Measurements from ENCODE around the gene PI4KA. TPM values are rescaled to one million over a fixed set of nuclear protein-coding genes. Genes with fewer than 3 reads are reported as not detected.

PI4KA gene
- total RNA-seq, 6 experiments from 2014 or later: 51.0 to 61.3 (median 57.2) TPM

DNA sequence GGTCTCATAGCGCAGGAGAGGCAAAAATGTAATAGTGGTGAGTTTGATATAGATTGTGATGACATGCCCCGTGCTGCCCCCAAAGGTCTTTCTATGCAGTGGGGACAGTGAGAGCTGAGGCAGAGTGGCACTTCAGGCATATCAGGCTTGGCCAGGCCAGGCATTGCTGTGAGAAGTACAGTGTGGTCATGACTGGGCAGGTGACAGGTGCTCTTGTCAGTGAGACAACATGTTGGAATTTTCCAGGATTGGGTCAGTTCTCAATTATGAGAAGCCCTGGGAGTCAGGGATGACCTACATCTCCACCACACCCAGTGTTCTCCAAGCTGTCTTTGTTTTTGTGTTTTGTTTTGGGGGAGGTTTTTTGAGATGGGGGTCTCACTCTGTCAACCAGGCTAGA lies 3.9 kb upstream of the PI4KA start:
- no peak for DNase-seq
- no peaks in the 10 kb centered on the region for H3K36me3 Mint-ChIP-seq (ENCODE audit: low read depth)
- TF ChIP-seq CTCF (IDR thresholded peaks at IDR 0.05): no peak
- no peaks in the 10 kb centered on the region; the same call in none of the 2 replicates for H3K27me3 Mint-ChIP-seq (ENCODE audit: insufficient read depth)
- peaks cover 39% of the 10 kb centered on the region for H3K4me1 Mint-ChIP-seq (ENCODE audit: low read depth)
- H3K27ac Mint-ChIP-seq: no peak overlapping the region
- H3K9me3 Mint-ChIP-seq: no peaks in the 10 kb centered on the region
- H3K4me3 Mint-ChIP-seq: no peak overlapping the region

- TF ChIP-seq CTCF (IDR thresholded peaks at IDR 0.05): no peak
- H3K27ac Mint-ChIP-seq: peak overlapping the region; percentile 64
- peak overlapping the region; percentile 92 for H3K4me3 Mint-ChIP-seq
- peaks cover 35% of the 10 kb centered on the region for H3K4me1 Mint-ChIP-seq (ENCODE audit: low read depth)
- no peak for DNase-seq
- H3K36me3 Mint-ChIP-seq (ENCODE audit: low read depth): no peaks in the 10 kb centered on the region
- no peaks in the 10 kb centered on the region; the same call in 1 of the 2 replicates for H3K27me3 Mint-ChIP-seq (ENCODE audit: insufficient read depth)
- H3K9me3 Mint-ChIP-seq: no peaks in the 10 kb centered on the region
Observed at GRCh38 chr22:20859615-20860014, 1.0 kb upstream of the PI4KA start.

DNA sequence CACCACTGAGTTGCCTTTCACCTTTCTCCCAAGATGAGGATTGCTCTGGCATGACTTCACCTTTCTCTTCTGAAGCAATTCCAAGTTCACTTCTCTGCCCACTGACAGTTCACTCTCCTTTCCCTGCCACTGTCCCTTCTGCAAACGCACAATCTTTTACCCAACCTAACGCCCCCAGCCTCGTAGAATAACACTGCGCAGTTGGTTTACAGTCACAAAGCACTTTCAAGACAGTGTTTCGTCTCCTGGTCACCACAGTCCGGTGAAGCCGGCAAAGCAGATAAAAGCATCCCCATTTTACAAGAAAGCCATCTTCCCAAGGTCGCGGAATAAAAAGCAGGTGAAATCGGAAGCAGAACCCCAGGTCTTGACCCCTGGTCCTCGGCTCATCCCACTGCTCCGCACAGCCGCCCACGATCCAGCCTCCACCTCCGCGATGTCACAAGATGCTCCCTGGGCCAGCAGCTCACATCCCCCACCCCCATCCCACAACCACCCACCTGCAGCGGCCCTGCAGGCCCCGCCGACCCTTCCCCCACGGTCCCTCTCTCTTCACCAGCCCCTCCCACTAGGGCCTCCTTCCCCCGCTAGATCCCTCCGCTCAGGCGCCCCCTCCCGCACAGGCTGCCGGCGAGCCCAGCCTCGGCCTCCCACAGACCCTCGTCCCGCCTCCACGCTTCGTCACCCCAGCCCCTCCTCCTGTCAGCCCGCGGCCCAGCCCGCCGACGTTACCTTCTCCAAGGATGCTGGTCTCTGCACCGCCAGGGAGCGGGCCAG lies 585 bp downstream of the PI4KA start:
- Mint-ChIP-seq H3K36me3 (ENCODE audit: low read depth) (no peaks in the 10 kb centered on the region), H3K27me3 (ENCODE audit: insufficient read depth) (no peaks in the 10 kb centered on the region; the same call in 1 of the 2 replicates), H3K4me3 (peak overlapping the region; percentile 92), H3K27ac (peak overlapping the region; percentile 76), H3K9me3 (no peaks in the 10 kb centered on the region), H3K4me1 (ENCODE audit: low read depth) (peaks cover 35% of the 10 kb centered on the region)
- DNase-seq: peak; percentile 74
- no peak; the same call in 1 of the 2 replicates for TF ChIP-seq CTCF (IDR thresholded peaks at IDR 0.05)

DNA sequence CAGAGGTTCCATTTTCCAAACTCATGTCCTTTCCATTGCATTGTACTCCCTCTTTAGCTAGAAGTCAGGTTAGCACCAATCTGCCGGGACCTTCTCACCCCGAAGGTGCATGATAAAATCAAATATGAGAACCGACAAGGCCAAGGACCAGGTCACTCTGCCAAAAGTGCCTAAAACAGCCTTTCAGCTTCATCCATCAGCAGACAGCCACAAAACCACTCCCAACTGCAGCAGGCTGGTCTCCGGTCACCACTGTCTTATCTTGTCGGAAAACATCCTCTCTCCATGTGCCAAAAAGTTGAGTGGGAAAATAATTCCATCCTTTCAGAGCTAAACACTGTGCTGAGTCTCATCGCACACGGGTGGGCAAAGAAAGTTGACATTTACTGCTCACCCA lies 1.4 kb downstream of the PI4KA start:
- no peak for DNase-seq

DNA sequence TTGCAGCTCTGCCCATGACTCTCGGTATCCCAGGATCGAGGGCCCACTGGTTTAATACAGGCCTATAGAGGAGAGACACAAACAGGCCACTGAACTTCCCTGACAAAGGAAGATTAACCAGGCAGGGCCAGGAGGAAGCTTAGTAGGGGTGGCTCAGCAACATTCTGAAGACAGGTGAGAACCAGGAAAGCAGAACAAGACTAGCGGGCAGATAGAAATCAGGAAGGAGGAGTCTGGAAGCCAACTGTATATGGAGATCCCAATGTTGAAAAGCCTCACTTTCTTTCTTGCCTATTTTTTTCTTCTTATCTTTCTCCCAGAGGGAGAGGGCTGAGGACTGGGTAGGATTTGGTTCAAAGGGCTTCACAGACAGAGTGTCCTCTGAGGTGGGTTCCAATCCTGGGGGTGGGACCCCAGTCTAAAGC lies 5.4 kb downstream of the PI4KA start:
- Mint-ChIP-seq H3K27me3 (ENCODE audit: insufficient read depth) (no peaks in the 10 kb centered on the region), H3K27ac (no peak overlapping the region), H3K4me3 (no peak overlapping the region), H3K9me3 (no peaks in the 10 kb centered on the region), H3K4me1 (ENCODE audit: low read depth) (peaks cover 23% of the 10 kb centered on the region), H3K36me3 (ENCODE audit: low read depth) (no peaks in the 10 kb centered on the region)
- no peak for DNase-seq
- no peak for TF ChIP-seq CTCF (IDR thresholded peaks at IDR 0.05)

More for the DNA sequence above, 1.4 kb downstream of the PI4KA start:
- Mint-ChIP-seq H3K36me3 (ENCODE audit: low read depth) (no peaks in the 10 kb centered on the region), H3K27me3 (ENCODE audit: insufficient read depth) (no peaks in the 10 kb centered on the region), H3K9me3 (no peaks in the 10 kb centered on the region), H3K4me1 (ENCODE audit: low read depth) (peaks cover 34% of the 10 kb centered on the region), H3K27ac (peak overlapping the region; percentile 76), H3K4me3 (peak overlapping the region; percentile 92)
- TF ChIP-seq CTCF (IDR thresholded peaks at IDR 0.05): no peak

Measured in HFFc6 (cell line).